ENCODE data around the gene EPHA2. TPM values are rescaled to one million over a fixed set of nuclear protein-coding genes. Genes with fewer than 3 reads are reported as not detected.
"Not testable (repeated sequence)": the region's sequence is repeated elsewhere in the genome, so short reads cannot be mapped to it uniquely, and the experiment has no call there.

Gene EPHA2
- total and polyA plus RNA-seq, 8 donors, result 6.5 to 17.1 (median 11.0) TPM

DNA sequence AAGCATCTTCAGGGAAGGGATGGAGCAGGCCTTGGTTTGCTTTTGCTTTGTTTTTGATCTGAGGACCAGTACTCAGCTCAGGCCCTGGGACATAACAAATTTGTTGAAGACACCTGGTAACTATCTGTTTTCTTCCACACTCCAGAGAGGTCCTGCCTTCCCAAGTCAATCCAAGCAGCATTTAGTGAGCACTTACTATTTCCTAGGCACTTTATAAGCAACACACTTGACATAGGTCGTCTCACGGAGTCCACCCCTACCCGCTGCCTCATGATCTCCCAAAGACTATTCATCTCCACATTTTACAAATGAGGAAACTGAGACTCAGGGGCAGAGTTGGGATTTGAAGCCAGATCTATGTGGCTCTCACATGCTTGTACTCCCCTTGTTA, 14.4 kb upstream of the EPHA2 start:
- Histone ChIP-seq H3K27ac (no peak overlapping the region), H3K4me1 (peaks cover 0 to 11% (median 11%) of the 10 kb centered on the region in 3 donors), H3K4me3 (no peak overlapping the region), H3K36me3 (no peaks in the 10 kb centered on the region), H3K9me3 (no peaks in the 10 kb centered on the region), H3K27me3 (no peaks in the 10 kb centered on the region)
- WGBS, 2 donors, result 89 to 99% methylated on average over 3 of the region's 3 CpGs
- intact Hi-C loops (cut with DNase I), result no loop called here
- FAIRE-seq (no peak), ATAC-seq (no peak), DNase-seq (no peak)
- no peak for TF ChIP-seq CTCF (IDR thresholded peaks at IDR 0.05)

DNA sequence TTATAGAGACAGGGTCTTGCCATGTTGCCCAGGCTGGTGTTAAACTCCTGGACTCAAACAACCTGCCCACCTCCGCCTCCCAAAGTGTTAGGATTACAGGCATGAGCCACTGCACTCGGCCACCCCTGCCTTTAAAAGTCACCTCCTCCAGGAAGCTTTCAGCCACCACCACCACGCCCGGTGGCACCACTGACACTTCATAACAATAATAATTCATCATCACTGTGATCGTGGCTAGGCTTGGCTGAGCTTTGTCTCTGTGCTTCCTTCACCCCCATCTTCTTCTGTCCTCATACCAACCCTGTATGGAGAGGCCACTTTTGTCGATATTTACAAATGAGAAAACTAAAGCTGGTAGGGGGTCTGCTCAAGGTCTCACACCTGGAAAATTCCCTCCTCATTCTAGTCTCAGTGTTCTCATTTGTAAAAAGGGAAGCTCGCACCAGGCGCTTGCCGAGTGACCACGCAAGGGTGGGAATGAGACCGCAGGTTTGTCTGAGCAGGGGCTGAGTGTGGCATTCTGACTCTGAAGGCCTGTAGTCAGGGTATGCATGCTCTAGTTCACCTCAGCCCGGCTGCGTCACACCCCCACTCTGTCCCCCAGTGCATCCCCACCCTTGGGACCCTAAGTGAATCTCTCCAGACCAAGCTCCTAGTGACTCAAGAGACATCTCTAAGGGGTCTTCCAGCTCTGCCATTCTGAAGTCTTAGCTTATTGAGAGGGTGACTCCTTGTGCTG, 12.9 kb upstream of the EPHA2 start:
- TF ChIP-seq CTCF (IDR thresholded peaks at IDR 0.05), result no peak
- ATAC-seq, result no peak
- no peak for DNase-seq
- Histone ChIP-seq H3K4me1 (peaks cover 0 to 11% (median 10%) of the 10 kb centered on the region in 3 donors), H3K27me3 (no peaks in the 10 kb centered on the region), H3K9me3 (no peaks in the 10 kb centered on the region), H3K4me3 (no peak overlapping the region), H3K27ac (no peak overlapping the region), H3K36me3 (no peaks in the 10 kb centered on the region)
- intact Hi-C loops (cut with DNase I), result no loop called here
- 76 to 80% methylated on average over 13 of the region's 13 CpGs for WGBS, 2 donors
- FAIRE-seq, result no peak

DNA sequence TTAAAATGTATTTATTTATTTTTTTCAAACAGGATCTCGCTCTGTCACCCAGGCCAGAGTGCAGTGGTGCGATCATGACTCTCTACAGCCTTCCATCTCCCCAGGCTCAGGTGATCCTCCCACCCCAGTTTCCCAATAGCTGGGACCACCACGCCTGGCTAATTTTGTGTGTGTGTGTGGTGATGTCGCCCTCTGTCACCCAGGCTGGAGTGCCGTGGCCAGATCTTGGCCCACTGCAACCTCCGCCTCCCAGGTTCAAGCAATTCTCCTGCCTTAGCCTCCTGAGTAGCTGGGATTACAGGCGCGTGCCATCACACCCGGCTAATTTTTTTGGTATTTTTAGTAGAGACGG, 12.3 kb upstream of the EPHA2 start:
- H3K4me3 ChIP-seq, result peak overlapping the region in 3 of 4 donors; percentile 35 to 55 (median 49)
- DNase-seq; FAIRE-seq; ATAC-seq; H3K36me3 ChIP-seq; H3K4me1 ChIP-seq; H3K27me3 ChIP-seq; H3K9me3 ChIP-seq; intact Hi-C loops (cut with DNase I); H3K27ac ChIP-seq: not testable (repeated sequence)
- WGBS, 2 donors, result 62 to 64% methylated on average over 10 of the region's 10 CpGs

GRCh38 chr1:16167331-16168143, 11.7 kb upstream of the EPHA2 start:
- H3K27ac ChIP-seq, result peak overlapping the region in 3 of 4 donors; percentile 10 to 41 (median 39)
- H3K4me1 ChIP-seq, result peaks cover 0 to 5% (median 4%) of the 10 kb centered on the region in 3 donors
- intact Hi-C loops (cut with DNase I), result no loop called here
- WGBS, 2 donors, result 6 to 10% methylated on average over 39 to 60 of the region's 60 CpGs
- peak in 3 of 6 donors; percentile 44 to 74 (median 63) for DNase-seq
- no peaks in the 10 kb centered on the region for H3K36me3 ChIP-seq
- TF ChIP-seq CTCF (IDR thresholded peaks at IDR 0.05), result no peak
- ATAC-seq, result peak; percentile 59 to 84 (median 72)
- H3K4me3 ChIP-seq, result peak overlapping the region; percentile 16 to 55 (median 42)
- no peak for FAIRE-seq
- no peaks in the 10 kb centered on the region for H3K27me3 ChIP-seq
- H3K9me3 ChIP-seq, result no peaks in the 10 kb centered on the region

DNA sequence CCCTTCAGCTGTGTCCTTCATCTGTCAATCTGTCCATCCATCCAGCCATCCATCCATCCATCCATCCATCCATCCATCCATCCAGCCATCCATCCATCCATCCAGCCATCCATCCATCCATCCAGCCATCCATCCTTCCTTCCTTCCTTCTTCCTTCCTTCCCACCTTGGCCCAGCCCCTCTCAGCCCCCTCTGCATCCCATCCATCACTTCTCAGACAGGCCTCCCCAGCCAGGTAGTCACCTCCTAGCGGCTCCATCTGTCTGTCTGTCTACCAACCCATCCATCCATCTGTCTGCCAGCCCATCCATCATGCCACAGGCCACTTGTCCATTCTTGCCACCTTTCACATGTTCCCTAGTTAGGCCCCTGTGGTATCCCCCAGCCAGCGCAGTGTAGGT, 10.2 kb upstream of the EPHA2 start:
- Histone ChIP-seq H3K4me1 (peaks cover 0 to 5% (median 4%) of the 10 kb centered on the region in 3 donors), H3K27me3 (no peaks in the 10 kb centered on the region), H3K9me3 (no peaks in the 10 kb centered on the region), H3K36me3 (no peaks in the 10 kb centered on the region), H3K4me3 (no peak overlapping the region), H3K27ac (no peak overlapping the region)
- intact Hi-C loops (cut with DNase I), result no loop called here
- DNase-seq (no peak), ATAC-seq (no peak), FAIRE-seq (no peak)
- TF ChIP-seq CTCF (IDR thresholded peaks at IDR 0.05), result no peak
- 50 to 100% methylated on average over 2 of the region's 2 CpGs for WGBS, 2 donors

All from pancreas (tissue), 10 donors.